HepG2 (cell line): ENCODE results near the gene CCDC97. TPM values are rescaled to one million over a fixed set of nuclear protein-coding genes. Genes with fewer than 3 reads are reported as not detected.

Experiments
- AGO2 ChIP-seq: fragments of 200-400 bp; formaldehyde crosslinking; optimal IDR thresholded peaks from 2 replicates; pipeline ENCODE3; 2017; ENCODE audit warnings: mild to moderate bottlenecking, low read depth, low read length, moderate library complexity
- ARHGAP35 ChIP-seq: sonication (generic); formaldehyde crosslinking; IDR thresholded peaks from 2 replicates; pipeline ENCODE4 v1.9.0; 2022; ENCODE audit warnings: mild to moderate bottlenecking, inconsistent platforms, moderate library complexity, missing genetic modification reagents, borderline replicate concordance
- BORCS8-MEF2B ChIP-seq: sonication (generic); formaldehyde crosslinking; IDR thresholded peaks from 2 replicates; pipeline ENCODE4 v1.8.0; 2022; ENCODE audit warnings: mild to moderate bottlenecking, missing genetic modification reagents
- CTCF ChIP-seq: sonication (generic); formaldehyde crosslinking; IDR thresholded peaks from 2 replicates; pipeline ENCODE4 v1.5.0; 2020; ENCODE audit warnings: mild to moderate bottlenecking, missing genetic modification reagents, moderate library complexity
- E2F2 ChIP-seq: sonication (generic); formaldehyde crosslinking; IDR thresholded peaks from 2 replicates; pipeline ENCODE4 v1.4.0; 2020; ENCODE audit warnings: missing genetic modification reagents, borderline replicate concordance
- HOMEZ ChIP-seq: IDR thresholded peaks from 2 replicates; pipeline ENCODE4 v1.6.1; 2016; ENCODE audit warnings: low read depth
- KAT8 ChIP-seq: IDR thresholded peaks from 2 replicates; pipeline ENCODE4 v1.6.1; 2016; ENCODE audit warnings: missing genetic modification reagents, missing compliant biosample characterization
- MIER2 ChIP-seq: IDR thresholded peaks from 2 replicates; pipeline ENCODE4 v1.6.1; 2016; ENCODE audit warnings: missing biosample characterization, missing genetic modification reagents
- NFYB ChIP-seq: sonication (generic); formaldehyde crosslinking; IDR thresholded peaks from 2 replicates; pipeline ENCODE4 v1.4.0; 2020; ENCODE audit warnings: missing genetic modification reagents
- NRL ChIP-seq: sonication (generic); formaldehyde crosslinking; IDR thresholded peaks from 2 replicates; pipeline ENCODE4 v1.5.0; 2020; ENCODE audit warnings: missing genetic modification reagents, mild to moderate bottlenecking, moderate library complexity, borderline replicate concordance
- PHF5A ChIP-seq: IDR thresholded peaks from one replicate; pipeline ENCODE4 v1.6.1; 2018; ENCODE audit warnings: low read depth, missing genetic modification reagents; ENCODE audit not compliant: unreplicated experiment
- POLR2A ChIP-seq, 2 experiments: IDR thresholded peaks; 2 replicates each; pipeline ENCODE4 v1.6.1; 2011; ENCODE audit warnings: low read depth in 2 of 2, low read length in 2 of 2, mild to moderate bottlenecking in 1 of 2, moderate library complexity in 1 of 2; ENCODE audit not compliant: insufficient read depth in 1 of 2
- PRDM10 ChIP-seq: sonication (generic); formaldehyde crosslinking; IDR thresholded peaks from 2 replicates; pipeline ENCODE4 v1.4.0; 2020; ENCODE audit warnings: low read depth, missing genetic modification reagents
- PRMT3 ChIP-seq: sonication (generic); formaldehyde crosslinking; IDR thresholded peaks from 2 replicates; pipeline ENCODE4 v1.8.1; 2022; ENCODE audit warnings: low read depth, mild to moderate bottlenecking, moderate library complexity, missing genetic modification reagents, borderline replicate concordance
- RCOR2 ChIP-seq: IDR thresholded peaks from 2 replicates; pipeline ENCODE4 v1.6.1; 2016; ENCODE audit warnings: missing biosample characterization, missing genetic modification reagents
- TBX3 ChIP-seq: fragments of 450-650 bp; IDR thresholded peaks from 2 replicates; pipeline ENCODE4 v1.6.1; 2017; ENCODE audit warnings: antibody characterized with exemption, mild to moderate bottlenecking, inconsistent platforms, borderline replicate concordance
- YEATS4 ChIP-seq: sonication (generic); formaldehyde crosslinking; IDR thresholded peaks from 2 replicates; pipeline ENCODE4 v1.4.0; 2020; ENCODE audit warnings: missing genetic modification reagents, borderline replicate concordance
- ZBTB42 ChIP-seq: sonication (generic); formaldehyde crosslinking; IDR thresholded peaks from 2 replicates; pipeline ENCODE4 v1.5.0; 2020; ENCODE audit warnings: mild to moderate bottlenecking, missing genetic modification reagents
- ZBTB7B ChIP-seq: sonication (generic); formaldehyde crosslinking; IDR thresholded peaks from 2 replicates; pipeline ENCODE4 v1.4.0; 2020; ENCODE audit warnings: missing genetic modification reagents
- ZBTB8A ChIP-seq: sonication (generic); formaldehyde crosslinking; IDR thresholded peaks from 2 replicates; pipeline ENCODE4 v1.4.0; 2020; ENCODE audit warnings: mild to moderate bottlenecking, low read depth, missing genetic modification reagents, borderline replicate concordance
- ZNF124 ChIP-seq: sonication (generic); formaldehyde crosslinking; IDR thresholded peaks from 2 replicates; pipeline ENCODE4 v1.4.0; 2020; ENCODE audit warnings: missing genetic modification reagents
- ZSCAN30 ChIP-seq: sonication (generic); formaldehyde crosslinking; IDR thresholded peaks from 2 replicates; pipeline ENCODE4 v1.5.0; 2020; ENCODE audit warnings: mild to moderate bottlenecking, missing genetic modification reagents
- polyA plus RNA-seq, 8 experiments: library from polyadenylated mRNA; depleted of rRNA in 3 of 8; stranded (reverse) in 7 of 8; unstranded in 1 of 8; fragments of >200 nt; fragmentation: Illumina TruSeq in 4 of 8; extraction: Trizol in 4 of 8; gene quantifications; 2 replicates each; pipeline versions ENCODE4 v1.2.1 to v1.2.3, GENCODE V29; 2011 to 2016; ENCODE audit warnings: low read depth in 4 of 8, missing spikeins in 1 of 8, mixed read lengths in 1 of 8; ENCODE audit not compliant: insufficient read depth in 1 of 8
- total RNA-seq, 5 experiments: library from RNA; depleted of rRNA; stranded (reverse); fragments of >200 nt; fragmentation: Illumina TruSeq; extraction: Trizol; gene quantifications; 2 replicates each; pipeline ENCODE4 v1.2.3, GENCODE V29; 2016; ENCODE audit warnings: low read depth in 1 of 5

CCDC97 gene
- total and polyA plus RNA-seq, 2 of the 13 experiments (the other 11 are each of a cell fraction or from before 2014, with no cell fraction given), result 6.2 to 7.3 TPM

- TF ChIP-seq PRDM10 (CRISPR knock-in tag) (no peak; the same call in 1 of the 2 replicates), HOMEZ (CRISPR knock-in tag) (peak; percentile 35; the same call in 1 of the 2 replicates), BORCS8-MEF2B (peak; percentile 61; the same call in 1 of the 2 replicates), NRL (CRISPR knock-in tag) (peak; percentile 85), ZBTB7B (no peak; the same call in 1 of the 2 replicates), CTCF (CRISPR knock-in tag) (peak; percentile 20; the same call in 1 of the 2 replicates), PHF5A (CRISPR knock-in tag) (peak; percentile 52), RCOR2 (CRISPR knock-in tag) (no peak), ZBTB8A (CRISPR knock-in tag) (no peak), MIER2 (CRISPR knock-in tag) (no peak), TBX3 (peak; percentile 83), E2F2 (CRISPR knock-in tag) (no peak), YEATS4 (CRISPR knock-in tag) (peak; percentile 96), ZSCAN30 (no peak), AGO2 (no peak), ZBTB42 (peak; percentile 59; the same call in 1 of the 2 replicates), PRMT3 (CRISPR knock-in tag) (peak; percentile 67; the same call in 1 of the 2 replicates), KAT8 (CRISPR knock-in tag) (peak; percentile 93), ZNF124 (CRISPR knock-in tag) (0 out of 2 replicates have a peak, but pooled peaks have one; percentile 50), POLR2A (IDR thresholded peaks at IDR 0.05; ENCODE audit: insufficient read depth in 1 of 2, low read depth in 2 of 2, low read length in 2 of 2) (peak in 1 of 2 experiments; percentile 25; a peak in 3 of 4 replicates), NFYB (CRISPR knock-in tag) (peak; percentile 92), ARHGAP35 (CRISPR knock-in tag) (peak; percentile 35; the same call in 1 of the 2 replicates)
These were observed 46.0 kb upstream of the CCDC97 start, which contains the start of gene HNRNPUL1 (continued) for GRCh38 chr19:41263850-41264580.
